ENCODE measurements around the gene SYT2.
A peak's percentile ranks its signal among the peaks of the same experiment; 100 is the strongest.
"Not testable (repeated sequence)": the region's sequence is repeated elsewhere in the genome, so short reads cannot be mapped to it uniquely, and the experiment has no call there.

Gene SYT2

DNA sequence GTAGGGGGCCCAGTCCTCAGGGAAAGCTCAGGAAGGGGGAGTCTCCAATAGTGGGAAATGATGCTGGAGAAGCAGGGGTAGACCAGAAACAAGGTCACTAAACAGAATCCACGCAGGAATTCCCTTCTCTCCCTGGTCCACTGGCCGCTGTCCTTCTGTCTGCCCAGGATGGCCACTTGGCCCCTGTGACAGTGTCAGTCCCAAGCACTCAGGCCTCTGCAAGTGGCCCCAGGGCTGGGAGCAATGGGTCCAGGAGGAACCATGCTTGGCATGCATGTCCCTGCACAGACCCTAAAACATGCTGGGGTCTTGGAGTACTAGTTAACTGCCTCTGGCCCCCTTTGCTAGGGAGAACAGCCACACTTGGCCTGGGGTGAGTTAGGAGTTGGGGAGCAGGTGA lies 90.2 kb downstream of the SYT2 start:
- not testable (repeated sequence) for DNase-seq

DNA sequence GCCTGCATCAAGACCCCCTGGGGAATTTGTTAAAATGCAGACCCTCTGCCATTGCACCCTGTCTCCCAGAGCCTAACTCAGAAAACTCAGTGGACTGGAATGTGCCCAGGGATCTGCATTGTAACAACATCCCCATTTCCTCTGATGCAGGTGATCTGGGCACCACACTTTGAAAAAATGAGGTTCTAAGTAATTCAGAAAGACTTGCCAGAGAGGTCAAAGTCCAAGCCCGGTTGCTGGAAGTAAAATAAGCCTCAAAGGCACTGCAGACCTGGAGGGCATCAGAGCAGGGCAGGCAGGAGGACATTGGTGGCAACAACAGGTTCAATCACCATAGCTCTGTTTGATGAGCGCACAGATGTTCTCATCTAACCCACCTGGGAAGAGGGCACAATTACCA lies 90.7 kb downstream of the SYT2 start:
- no peak for DNase-seq

DNA sequence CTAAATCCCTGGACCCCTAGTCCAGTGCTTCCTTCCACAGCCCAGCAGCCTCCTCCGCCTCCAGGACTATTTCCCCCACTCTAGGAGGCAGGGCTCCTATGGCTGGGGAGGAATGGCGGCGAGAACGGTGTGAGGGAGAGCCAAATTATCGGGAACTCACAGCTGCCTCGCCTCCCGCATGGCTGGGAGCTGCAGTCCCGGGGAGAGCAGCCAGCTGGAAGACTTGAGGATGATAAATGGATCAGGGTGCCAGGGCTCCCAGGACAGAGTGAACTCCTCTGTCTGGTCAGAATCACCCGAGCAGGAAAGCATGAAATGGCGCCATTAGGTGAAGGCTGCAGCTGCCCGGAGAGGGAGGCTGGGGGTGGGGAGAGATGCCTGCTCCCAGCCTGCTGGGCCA lies 91.2 kb downstream of the SYT2 start:
- not testable (repeated sequence) for DNase-seq

DNA sequence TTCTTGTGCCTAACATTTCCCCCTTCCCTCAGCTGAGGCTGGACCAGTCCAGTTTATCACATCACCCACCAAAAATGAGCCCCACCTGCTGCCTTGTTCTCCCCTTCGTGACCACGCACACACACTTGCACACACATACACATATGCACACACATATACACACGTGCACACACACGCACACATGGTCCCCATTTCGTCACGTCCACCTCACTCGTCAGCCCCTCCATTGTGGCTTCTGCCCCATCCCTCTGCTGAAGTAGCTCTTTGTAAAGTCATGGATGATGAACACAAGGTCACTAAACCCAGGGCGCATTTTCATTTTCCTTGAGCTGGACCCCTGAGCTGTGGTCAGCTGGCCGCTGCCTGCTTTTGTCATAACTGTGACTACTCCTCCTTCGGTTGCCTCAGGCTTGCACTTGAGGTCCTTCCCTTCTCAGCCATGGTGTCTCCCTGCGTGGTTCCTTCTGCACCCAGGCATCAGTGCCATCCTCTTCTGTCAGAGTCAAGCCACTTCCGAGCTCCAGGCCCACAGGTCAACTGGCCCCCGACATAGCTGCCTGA lies 93.8 kb downstream of the SYT2 start:
- DNase-seq: no peak

DNA sequence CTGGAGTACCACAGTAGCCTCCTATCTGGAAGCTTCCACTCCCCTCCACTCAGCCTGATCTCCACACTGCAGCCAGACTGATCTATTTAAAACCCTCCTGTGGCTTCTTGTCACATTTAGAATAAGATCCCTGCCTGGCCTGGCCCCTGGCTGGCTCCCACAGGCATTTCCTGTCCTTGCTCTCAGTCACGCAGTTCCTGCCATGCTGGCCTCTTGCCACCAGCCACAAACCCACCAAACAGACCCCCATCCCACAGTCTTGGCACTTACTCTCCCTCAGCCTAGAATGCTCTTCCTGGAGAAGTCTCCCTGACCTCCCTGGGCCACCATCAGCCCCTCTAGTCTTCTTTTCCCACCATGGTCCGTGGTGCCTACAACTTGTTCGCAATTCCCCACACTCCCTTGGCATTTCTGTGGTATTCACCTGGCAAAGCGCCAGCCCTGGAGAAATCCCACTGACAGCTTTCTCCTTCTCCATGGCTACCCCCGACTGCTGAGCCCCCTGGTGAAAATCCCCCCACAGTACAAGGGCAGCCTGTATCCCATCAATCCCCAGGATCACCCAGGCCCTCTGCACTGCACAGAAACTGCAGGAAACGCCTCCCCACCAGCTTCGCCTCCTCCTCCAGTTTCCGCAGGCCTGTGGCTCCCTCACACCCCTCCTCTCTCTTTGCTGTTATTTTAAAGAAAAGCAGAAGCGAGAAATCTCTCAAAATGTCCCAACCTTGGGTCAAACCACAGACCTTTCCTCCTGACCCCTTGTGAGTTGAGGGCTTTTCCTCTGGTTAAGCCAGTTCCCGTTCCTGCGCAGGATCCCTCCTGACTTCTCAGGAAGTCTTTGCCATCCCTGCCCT lies 94.5 kb downstream of the SYT2 start:
- DNase-seq: no peak

DNA sequence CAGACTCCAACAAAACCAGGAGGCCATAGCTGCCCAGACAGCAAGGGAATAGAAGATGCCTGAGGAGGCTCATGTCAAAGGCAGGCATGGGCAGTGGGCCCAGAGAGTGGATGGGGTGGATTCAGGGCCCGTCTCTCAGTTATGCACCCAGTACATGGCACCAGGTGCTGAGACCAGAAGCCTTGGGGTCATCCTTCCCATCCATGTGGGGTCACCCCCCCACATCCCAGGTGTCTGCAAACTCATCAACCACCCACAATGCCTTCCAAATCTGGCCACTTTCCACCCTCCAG lies 95.1 kb downstream of the SYT2 start:
- not testable (repeated sequence) for DNase-seq

DNA sequence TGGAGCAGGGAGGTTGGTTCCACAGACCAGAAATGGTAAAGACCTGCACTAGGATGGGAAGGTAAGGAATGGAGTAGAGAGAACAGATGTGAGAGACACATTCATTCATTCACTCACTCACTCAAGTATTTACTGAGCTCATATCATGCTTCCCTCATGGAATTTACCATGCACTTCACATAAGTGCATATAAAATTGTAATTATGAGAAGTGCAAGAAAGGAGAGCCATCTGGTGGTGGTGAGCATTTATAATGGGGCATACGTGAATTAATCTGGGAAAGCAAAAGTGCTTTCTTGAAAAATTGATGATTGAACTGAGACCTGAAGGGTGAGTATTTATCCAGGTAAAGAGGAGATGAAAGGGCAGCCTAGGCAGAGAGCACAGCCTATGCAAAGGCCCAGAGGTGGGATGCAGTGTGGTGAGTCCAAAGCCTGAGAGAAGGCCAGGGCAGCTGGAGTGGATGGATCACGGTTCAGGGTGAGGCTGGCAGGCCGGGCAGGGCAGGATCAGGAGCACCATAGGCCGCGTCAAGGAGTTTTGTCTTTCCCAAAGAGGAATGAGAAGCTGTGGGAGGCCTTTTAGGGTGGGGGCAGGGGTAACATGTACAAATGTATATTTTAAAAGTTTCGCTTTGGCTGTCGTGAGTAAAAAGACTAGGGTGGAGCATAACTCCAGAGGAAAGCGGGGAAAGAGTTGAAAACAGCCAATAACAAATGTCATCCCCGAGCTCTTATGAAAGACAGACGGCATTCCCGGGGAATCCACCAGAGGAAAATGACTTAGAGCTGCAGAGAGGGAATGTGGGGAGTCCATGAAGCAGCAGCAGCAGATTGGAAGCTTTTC lies 95.7 kb downstream of the SYT2 start:
- DNase-seq: not testable (repeated sequence)

DNA sequence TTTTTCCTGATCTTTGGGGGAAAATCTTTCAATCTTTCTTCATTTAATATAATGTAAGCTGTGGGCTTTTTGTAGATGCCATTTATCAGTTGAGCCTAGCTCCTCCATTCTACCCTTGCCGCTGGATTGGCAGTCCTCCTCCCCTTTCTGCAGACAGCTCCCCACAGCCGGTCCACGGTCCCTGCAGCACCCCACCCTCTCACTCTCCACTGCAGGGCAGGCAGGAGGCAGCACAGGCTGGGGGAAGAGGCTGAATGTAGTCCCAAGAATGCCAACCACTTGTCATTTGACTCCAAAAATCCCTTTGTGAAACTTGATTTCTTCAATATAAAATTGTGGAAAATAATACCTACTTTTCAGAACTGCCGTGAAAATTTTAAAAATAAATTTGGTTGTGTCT lies 96.7 kb downstream of the SYT2 start:
- DNase-seq: no peak

DNA sequence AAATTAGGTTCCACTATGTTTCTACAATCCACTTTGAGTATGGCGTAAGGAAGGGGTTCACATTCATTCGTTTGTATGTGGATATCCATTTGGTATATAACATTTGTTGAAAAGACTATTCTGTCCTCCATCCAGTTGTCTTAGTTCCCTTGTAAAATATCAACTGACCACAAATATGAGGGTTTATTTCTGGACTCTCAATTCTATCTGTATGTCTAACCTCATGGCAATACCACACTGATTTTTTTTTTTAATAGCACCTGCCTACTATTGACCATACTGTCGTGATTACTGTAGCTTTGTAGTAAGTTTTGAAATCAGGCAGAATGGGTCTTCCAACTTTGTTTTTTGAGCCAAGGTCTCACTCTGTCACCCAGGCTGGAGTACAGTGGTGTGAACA lies 98.2 kb downstream of the SYT2 start:
- not testable (repeated sequence) for DNase-seq

DNA sequence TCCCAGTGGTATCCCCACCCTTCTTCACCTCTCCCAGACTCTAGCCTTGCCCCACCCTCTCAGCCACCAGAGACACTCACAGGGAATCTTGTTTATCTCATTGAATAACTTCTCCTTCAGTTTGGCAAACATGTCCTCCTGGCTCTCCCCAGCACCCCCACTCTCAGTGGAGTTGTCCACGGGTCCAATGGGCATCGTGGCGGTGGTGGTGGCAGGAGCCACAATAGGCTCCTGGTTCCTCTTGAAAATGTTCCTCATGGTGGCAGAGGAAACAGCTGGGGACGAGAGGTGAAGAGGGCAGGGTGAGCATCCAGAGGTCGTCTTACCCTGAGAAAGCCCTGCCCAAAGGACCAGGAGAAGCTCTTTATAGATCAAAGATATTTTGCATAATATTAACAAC lies 104.7 kb downstream of the SYT2 start:
- no peak for DNase-seq

DNA sequence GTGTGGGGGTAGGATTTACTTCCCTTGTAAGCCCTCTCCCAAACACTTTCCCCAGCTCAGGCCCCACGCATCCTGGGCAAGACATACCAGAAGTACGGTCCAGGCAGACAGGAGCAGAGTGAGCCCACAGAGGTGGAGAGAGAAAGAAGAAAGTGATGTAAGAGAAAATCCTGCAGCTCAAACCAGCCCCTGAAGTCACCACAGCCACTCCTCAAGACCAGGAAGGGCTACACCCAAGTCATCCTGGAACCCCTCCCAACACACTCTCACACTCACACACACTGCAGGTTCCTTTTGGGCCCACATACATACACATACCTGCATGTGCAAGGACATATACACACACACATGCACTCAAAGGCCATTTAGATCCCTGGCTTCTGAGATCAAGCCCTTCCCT lies 106.8 kb downstream of the SYT2 start:
- no peak for DNase-seq

DNA sequence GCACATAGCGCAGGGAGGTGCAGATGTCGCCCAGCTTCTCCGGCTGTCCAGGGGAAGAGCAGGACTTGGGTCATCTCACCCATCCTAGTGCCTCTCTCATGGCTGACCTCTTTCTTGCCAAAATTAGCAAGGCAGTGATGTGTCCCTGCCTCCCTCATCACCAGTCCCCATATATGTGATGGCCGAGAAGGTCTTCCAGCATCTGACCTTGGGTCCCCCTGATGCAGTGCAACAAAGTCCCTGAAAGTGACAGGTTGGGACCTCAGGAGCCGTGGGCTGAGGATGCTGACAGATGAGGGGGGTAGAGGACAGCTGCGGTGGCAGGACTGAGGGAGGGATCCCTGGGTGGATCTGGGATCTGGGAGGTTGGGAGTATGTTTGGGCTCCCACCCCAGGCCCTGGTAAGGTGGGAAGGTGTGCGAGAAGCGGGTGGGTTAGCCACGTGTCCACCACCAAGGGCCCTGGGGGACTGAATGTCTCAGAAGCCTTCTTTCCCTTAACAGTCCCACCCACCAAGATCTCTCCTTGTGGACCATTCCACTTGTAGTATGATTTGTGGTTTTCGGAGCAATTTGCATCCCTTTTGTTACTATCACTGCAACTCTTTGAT lies 109.7 kb downstream of the SYT2 start:
- no peak for DNase-seq

DNA sequence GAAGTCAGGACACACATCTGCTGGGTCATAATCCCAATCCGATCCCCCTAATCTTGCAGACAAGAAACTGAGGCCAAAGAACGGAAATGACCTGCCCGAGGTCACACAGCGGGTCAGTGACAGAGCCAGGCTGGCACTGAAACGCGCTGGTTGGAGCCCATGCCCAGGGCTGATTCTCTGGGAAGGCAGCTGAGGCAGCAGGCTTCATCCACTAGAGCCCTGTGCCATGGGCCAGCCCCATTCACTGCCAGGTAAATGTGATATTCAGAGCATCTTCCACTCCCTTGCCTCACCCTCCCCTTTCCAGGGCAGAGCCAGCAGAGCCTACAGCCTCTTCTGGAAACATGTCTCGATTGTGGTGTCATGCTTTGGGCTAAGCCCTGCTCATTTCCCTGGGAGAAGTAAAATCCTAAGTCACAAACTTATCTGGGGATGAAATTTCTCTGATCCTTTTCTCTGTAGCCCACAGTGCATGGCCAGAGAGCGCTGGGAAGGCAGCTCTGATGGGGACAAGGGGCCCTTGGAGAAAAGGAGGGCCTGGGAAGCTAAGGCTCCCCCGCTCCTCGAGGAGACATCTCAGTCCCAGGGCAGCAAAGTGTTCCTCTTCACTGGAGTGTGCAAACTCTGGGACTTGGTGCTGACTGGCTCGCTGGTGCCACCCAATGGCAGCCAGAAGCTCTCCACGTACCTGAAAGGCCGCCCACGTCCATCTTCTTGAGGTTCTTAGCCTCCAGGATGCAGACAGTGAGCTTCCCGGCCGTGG lies 110.4 kb downstream of the SYT2 start:
- peak; percentile 11 for DNase-seq

DNA sequence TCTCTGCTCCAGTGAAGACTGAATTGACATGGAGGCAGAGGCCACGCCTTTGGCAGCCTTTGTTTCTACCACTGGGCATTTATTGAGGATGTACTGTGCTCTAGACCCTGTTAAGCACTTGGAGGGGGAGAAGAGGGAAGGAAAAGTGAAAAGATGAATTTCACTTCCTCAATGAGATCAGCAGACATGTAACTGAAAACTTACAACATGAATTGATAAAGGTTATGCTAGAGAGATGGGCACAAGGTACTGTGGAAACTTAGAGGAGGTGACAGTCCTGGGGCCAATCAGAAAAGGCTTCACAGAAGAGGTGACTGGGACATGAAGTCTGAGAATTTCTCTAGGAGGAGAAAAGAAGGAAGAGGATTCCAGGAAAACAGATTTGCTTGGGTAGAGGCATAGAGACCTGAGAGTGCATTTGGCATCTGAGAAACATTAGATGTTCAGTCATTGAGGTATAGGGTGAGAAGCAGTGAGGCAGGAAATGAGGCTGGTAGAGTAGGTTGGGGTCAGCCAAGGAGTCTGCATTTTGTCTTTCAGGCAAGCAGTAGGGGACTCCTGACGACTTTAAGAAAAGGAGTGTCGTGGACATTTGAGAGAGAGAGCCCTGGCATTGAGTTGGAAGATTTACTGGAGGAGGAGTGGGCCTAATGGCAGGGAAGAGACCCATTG lies 113.0 kb downstream of the SYT2 start:
- DNase-seq: no peak

DNA sequence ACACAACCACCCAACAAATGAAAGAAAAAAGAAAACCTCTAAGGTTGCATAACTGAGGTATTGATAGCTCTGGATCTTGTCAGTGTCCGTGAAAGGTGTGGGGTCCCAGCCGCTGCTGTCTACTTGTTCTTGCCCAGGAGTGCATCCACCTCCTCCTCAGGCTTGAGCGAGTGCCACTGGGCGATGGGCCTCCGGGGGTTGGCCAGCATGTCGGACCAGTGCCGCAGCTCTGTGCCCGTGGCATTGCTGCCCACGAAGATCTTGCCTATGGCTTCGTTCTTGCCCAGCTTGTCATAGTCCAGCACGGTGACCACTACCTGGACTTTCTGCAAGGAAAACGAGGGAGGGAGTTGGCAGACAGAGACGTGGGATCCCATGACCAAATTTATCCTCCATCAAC lies 113.6 kb downstream of the SYT2 start:
- no peak for DNase-seq

DNA sequence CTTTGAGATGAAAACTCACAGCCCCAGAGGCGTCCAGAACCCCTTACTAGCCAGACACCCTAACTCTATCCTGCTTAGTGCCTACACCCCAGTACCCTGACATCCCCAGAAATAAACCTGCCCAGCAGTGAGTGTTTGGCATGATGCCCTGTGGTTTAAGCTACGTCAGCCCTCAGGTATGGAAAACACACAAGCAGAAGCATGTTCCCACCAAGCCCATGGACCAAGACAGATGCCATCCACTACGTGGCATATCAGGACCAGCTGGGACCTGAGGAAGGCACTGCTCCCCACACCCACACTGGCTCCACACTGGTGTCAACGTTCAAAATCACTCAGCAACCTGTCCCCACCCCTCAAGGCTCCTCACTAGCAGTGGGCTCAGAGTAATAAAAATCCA lies 116.4 kb downstream of the SYT2 start:
- DNase-seq: no peak

DNA sequence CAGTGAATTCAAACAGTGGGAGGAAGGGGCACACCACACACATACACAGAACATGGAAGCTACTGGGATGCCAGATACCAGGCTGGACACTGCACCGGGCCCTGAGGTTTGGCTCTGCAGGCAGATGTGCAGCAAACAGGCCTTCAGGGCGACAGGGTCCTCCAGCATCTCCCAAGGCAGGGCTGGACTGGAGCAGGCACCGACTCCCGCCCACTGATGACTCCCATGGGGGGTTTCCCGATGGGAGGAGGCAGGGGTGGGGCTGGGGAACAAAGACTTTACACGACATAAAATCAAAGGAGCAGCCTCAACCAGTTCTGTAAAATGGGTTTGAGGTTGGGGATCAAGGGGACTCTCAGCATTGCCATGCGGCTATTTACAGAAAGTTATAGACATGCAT lies 118.1 kb downstream of the SYT2 start:
- no peak for DNase-seq

DNA sequence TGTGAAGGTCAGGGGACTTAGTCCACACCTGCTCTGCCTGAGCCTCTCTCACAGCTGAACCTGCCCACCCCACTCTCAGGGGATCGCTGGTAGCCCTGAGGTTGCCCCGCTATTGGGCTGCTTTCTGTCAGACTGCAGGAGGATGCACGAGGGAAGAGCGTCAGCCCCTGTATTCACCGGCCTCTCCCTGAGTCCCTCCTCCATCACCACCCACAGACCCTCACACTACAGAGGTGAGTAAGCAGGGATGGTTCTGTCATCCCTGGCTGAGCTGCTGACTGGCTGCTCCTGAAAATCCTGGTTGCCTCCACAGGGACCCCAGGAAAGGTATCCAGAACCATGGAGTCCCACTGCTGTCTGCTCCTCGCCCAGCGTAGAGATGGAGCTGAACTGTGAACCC lies 118.7 kb downstream of the SYT2 start:
- DNase-seq: no peak

DNA sequence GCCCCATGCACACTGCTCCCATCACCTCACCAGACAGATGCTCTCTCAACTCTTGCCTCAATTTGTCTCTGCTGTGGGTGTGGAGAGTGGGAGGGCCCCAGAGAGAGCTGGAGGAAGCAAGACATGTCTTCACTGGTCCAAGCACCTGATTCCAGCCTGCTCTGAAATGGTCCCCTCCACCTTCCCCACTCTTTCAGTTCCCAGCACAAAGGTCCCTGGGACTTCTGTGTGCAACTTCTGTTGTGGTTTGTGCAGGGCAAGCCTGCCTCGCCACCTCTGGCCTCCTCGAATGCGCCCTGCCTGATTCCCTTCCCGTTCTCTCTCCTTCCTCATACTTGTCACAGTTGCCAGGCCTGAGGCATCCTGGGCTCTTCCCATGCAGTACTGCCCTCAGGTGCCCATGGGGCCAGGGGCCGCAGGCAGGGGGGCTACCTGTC lies 119.3 kb downstream of the SYT2 start:
- no peak for DNase-seq

DNA sequence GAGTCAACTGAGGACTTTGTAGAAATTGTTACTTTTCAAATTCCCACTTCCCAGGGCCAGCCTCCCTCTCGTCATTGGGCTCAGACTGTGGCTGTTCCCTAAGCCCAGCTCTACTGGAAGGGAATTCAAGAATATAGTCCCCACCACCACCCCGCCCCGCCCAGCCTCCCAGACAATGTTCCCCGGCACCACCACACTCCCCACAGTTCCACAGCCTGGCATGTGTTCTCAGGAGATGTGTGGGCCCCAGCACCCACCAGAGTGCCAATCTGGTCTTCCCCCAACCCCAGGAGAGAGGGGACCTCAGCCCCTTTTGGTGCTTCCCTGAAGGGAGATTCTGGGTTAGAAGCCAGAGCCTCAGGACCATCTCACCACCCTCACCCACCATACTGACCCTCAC lies 120.1 kb downstream of the SYT2 start:
- DNase-seq: no peak

DNA sequence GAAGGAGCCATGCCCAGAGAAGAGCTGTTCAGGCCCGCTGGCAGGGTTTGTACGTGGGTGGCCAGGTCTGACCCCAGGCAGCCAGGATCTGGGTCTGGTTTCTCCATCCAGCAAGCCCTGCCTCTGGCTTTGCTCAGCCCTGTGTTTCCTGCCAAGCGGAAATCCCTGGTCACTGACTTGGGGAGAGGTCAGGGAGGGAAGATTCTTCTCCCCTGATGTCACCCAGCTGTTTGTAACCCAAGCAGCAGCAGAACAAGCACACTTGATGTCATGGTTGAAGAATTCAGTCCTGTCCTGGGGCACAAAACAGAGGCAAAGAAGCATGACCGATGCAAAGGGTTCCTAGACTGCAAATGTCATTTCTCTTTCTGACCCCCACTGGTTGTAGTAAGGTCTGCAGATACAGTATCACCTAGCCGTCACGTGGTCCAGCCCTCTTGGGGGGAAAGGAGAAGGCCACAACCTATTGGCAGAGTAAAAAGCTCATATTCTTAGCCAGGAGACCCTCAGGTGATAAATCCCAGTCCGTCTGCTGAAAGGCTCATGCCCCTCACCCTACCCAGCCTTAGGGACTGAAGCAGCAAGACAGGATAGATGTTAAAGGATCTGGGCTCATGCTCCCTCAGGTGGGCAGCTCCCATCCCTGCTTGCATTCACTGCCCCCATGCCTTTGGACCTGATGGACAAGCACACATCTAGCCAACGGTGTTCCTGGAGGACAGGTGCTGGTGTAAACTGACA lies 120.9 kb downstream of the SYT2 start:
- DNase-seq: no peak
